Common myeloid progenitor, CD34-positive (primary cell): ENCODE data around the gene TNPO2.
"Not testable (repeated sequence)": the region's sequence is repeated elsewhere in the genome, so short reads cannot be mapped to it uniquely, and the experiment has no call there.

Source experiments
- CTCF ChIA-PET: fragments of 350-600 bp; sonication (Branson Sonifier 250); formaldehyde crosslinking; loops from one replicate; lab custom pipeline; 2021; ENCODE audit warnings: antibody characterized with exemption; lab: Charles Lee
- POLR2A ChIA-PET: fragments of 350-600 bp; sonication (Branson Sonifier 250); formaldehyde crosslinking; loops from one replicate; lab custom pipeline; 2021; ENCODE audit warnings: antibody characterized with exemption; lab: Charles Lee
- DNase-seq, 3 donors: peaks; one replicate each; pipeline versions ENCODE4 v3.0.0 to v3.0.0-alpha.2; 2013
- H3K27ac ChIP-seq, 2 experiments: 1 replicate in 1 of 2; 2 replicates in 1 of 2; pipeline ENCODE4 v1.7.0; 2013; ENCODE audit warnings: inconsistent platforms in 2 of 2, low read length in 2 of 2, mild to moderate bottlenecking in 2 of 2, low read depth in 1 of 2, moderate library complexity in 1 of 2; ENCODE audit not compliant: severe bottlenecking in 2 of 2, insufficient read depth in 1 of 2, poor library complexity in 1 of 2
- H3K27me3 ChIP-seq, 5 experiments: replicated peaks in 2 of 5; 1 replicate in 3 of 5; 2 replicates in 2 of 5; pipeline versions ENCODE4 v1.6.1 to v1.7.0; 2013; ENCODE audit warnings: low read length in 4 of 5, mild to moderate bottlenecking in 2 of 5, moderate library complexity in 2 of 5, inconsistent platforms in 1 of 5; ENCODE audit not compliant: insufficient read depth in 5 of 5, control insufficient read depth in 4 of 5
- H3K36me3 ChIP-seq, 4 experiments: 1 replicate in 2 of 4; 2 replicates in 2 of 4; pipeline versions ENCODE4 v1.6.1 to v1.7.0; 2013; ENCODE audit warnings: low read length in 3 of 4, control low read depth in 1 of 4, mild to moderate bottlenecking in 1 of 4; ENCODE audit not compliant: control insufficient read depth in 4 of 4, insufficient read depth in 4 of 4
- H3K4me1 ChIP-seq, 4 experiments: 1 replicate in 3 of 4; 2 replicates in 1 of 4; pipeline versions ENCODE4 v1.6.1 to v1.7.1; 2013; ENCODE audit warnings: low read length in 3 of 4, mild to moderate bottlenecking in 3 of 4, control low read depth in 1 of 4, inconsistent platforms in 1 of 4, moderate library complexity in 1 of 4; ENCODE audit not compliant: control insufficient read depth in 4 of 4, insufficient read depth in 4 of 4; ENCODE audit errors: control extremely low read depth in 1 of 4
- H3K4me3 ChIP-seq, 7 experiments: 1 replicate in 4 of 7; 2 replicates in 3 of 7; pipeline versions ENCODE4 v1.5.1 to v1.7.0; 2013; ENCODE audit warnings: mild to moderate bottlenecking in 7 of 7, low read length in 6 of 7, moderate library complexity in 6 of 7, inconsistent platforms in 2 of 7, low read depth in 2 of 7, control low read depth in 1 of 7; ENCODE audit not compliant: insufficient read depth in 4 of 7, control insufficient read depth in 1 of 7; ENCODE audit errors: extremely low read depth in 1 of 7
- H3K9me3 ChIP-seq, 5 experiments: 1 replicate in 4 of 5; 2 replicates in 1 of 5; pipeline versions ENCODE4 v1.6.1 to v1.7.1; 2013; ENCODE audit warnings: low read length in 4 of 5, mild to moderate bottlenecking in 2 of 5, inconsistent platforms in 1 of 5, low read depth in 1 of 5, moderate library complexity in 1 of 5; ENCODE audit not compliant: control insufficient read depth in 4 of 5, insufficient read depth in 2 of 5; ENCODE audit errors: control extremely low read depth in 1 of 5
- WGBS: methylation state at CpG from one replicate; pipeline ENCODE4 v1.1.5; 2013; ENCODE audit not compliant: insufficient coverage; 5-methylcytosine and 5-hydroxymethylcytosine counted together

The TNPO2 gene

DNA sequence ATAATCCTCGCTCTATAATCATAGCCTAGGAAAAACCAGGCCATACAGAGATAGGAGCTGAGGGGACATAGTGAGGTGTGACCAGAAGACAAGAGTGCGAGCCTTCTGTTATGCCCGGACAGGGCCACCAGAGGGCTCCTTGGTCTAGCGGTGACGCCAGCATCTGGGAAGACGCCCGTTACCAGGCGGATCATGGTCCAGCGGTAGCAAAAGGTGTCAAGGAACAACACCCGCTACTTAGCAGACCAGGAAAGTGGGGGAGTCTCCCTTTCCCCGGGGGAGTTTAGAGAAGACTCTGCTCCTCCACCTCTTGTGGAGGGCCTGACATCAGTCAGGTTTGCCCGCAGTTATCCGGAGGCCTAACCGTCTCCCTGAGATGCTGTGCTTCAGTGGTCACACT lies 11.7 kb downstream of the TNPO2 start:
- H3K4me3 ChIP-seq, H3K4me1 ChIP-seq, H3K27me3 ChIP-seq, POLR2A ChIA-PET, H3K27ac ChIP-seq, DNase-seq, H3K9me3 ChIP-seq: not testable (repeated sequence)
- CTCF ChIA-PET = interaction anchor here (43.3 kb wide), 1 partner anchor 48 kb away, joined by 776 read pairs; the partner anchor contains the start of genes BEST2 and HOOK2
- no CpG with 5 or more reads among the region's 14 CpGs for WGBS
- H3K36me3 ChIP-seq = peaks cover 18 to 79% (median 56%) of the 10 kb centered on the region in 4 experiments

DNA sequence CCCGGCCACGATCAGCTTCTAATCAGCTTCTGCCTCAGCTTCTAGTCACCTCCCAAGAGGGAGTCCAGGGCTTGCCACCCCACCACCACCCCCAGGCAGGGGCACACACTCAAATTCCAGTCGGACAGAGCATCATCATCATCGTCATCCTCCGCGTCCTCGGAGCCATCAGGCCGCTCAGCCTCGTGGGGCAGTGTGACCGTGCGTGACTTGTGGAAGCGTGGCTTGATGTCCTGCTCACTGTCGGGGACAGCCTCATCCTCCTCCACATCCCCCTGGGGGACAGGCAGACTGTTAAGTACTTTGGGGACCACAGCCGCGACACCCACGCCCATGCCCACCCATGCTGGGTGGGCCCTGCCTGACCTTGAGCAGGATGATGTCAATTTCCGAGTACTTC lies 12.5 kb downstream of the TNPO2 start:
- WGBS = 93% methylated on average over 13 of the region's 17 CpGs
- no peaks in the 10 kb centered on the region for H3K4me1 ChIP-seq
- ChIA-PET CTCF (interaction anchor here (1.4 to 43.3 kb wide), 2 partner anchors 34 to 49 kb away, joined by 5 to 776 read pairs; partner anchors contain the start of genes BEST2 and HOOK2), POLR2A (no interaction called here)
- peaks cover 16 to 82% (median 57%) of the 10 kb centered on the region in 4 experiments for H3K36me3 ChIP-seq
- H3K27me3 ChIP-seq = no peaks in the 10 kb centered on the region
- DNase-seq = no peak
- no peak overlapping the region for H3K27ac ChIP-seq
- H3K4me3 ChIP-seq = no peak overlapping the region
- H3K9me3 ChIP-seq = no peaks in the 10 kb centered on the region

DNA sequence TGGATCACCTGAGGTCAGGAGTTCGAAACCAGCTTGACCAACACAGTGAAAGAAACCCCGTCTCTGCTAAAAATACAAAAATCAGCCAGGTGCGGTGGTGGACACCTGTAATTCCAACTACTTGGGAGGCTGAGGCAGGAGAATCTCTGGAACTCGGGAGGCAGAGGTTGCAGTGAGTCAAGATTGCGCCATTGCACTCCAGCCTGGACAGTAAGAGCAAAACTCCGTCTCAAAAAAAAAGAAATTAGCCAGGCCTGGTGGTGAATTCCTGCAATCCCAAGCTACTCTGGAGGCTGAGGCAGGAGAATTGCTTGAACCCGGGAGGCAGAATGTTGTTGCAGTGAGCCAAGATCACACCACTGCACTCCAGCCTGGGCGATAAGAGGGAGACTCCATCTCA lies 15.1 kb downstream of the TNPO2 start:
- Histone ChIP-seq H3K4me1 (no peaks in the 10 kb centered on the region), H3K4me3 (no peak overlapping the region), H3K27me3 (no peaks in the 10 kb centered on the region), H3K27ac (no peak overlapping the region), H3K36me3 (peaks cover 20 to 79% (median 57%) of the 10 kb centered on the region in 4 experiments), H3K9me3 (no peaks in the 10 kb centered on the region)
- CTCF ChIA-PET = interaction anchor here (1.0 to 43.3 kb wide), 4 partner anchors 9 to 88 kb away, joined by 3 to 776 read pairs (median 8); partner anchors contain the start of genes BEST2 and HOOK2
- 98% methylated on average over 8 of the region's 8 CpGs for whole genome bisulfite sequencing
- no peak for DNase-seq
- POLR2A ChIA-PET = no interaction called here

DNA sequence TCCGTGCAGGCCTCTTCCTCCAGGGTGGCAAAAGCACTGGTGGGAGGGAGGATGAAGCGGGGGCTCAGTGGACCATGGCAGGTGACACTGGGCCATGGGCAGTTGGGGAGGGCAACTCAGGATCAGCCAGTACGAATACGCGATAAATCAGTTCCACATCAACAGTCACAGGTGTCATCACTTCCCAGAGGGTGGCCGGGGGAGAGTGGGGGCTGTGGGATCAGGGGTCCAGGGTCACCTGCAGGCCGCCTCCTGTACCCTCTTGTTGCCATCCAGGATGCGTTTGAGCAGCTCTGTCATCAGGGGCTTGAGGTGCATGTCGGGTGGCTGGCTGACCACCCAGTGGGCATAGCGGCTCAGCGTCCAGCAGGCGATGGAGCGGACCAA lies 17.4 kb downstream of the TNPO2 start:
- WGBS = 97% methylated on average over 13 of the region's 13 CpGs
- ChIA-PET CTCF (interaction anchor here (1.4 to 3.2 kb wide), 2 partner anchors 11 to 60 kb away, joined by 5 to 13 read pairs; no protein-coding TSS in a partner anchor), POLR2A (no interaction called here)
- Histone ChIP-seq H3K4me3 (no peak overlapping the region), H3K4me1 (no peaks in the 10 kb centered on the region), H3K9me3 (no peaks in the 10 kb centered on the region), H3K27ac (no peak overlapping the region), H3K27me3 (no peaks in the 10 kb centered on the region), H3K36me3 (peaks cover 20 to 85% (median 68%) of the 10 kb centered on the region in 4 experiments)
- DNase-seq = no peak

DNA sequence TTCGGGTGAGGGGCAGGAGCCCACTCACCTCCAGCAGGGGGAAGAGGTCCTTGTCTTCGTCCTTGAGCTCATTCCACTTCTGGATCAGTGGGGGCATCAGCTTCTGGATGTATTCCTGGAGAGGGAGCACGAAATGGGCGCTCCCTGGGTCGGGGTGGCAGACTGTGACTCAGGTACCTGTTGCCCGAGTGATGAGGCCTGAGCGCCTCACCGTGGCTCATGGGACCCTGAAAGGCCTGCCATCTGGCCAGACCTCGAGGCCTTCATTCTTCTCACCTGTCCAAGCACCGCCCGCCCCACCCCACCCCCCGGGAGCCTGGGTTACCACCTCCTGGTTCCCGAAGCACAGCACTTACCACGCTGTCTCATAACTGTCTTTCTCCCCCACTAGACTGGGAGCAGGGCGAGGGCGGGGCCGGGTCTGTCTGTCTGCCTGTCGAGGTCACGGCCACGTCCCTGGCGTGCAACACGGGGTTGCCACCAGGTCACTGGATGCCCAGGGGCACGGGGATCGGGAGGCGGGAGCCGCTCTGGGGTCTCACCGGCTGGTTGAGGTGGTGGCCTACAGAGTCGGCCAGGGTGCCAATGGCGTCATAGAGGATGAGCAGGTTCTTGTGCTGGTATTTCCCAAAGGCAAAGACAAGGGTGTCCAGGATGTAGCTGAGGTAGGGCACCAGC lies 17.9 kb downstream of the TNPO2 start:
- no peaks in the 10 kb centered on the region for H3K27me3 ChIP-seq
- ChIA-PET CTCF (interaction anchor here (1.4 to 3.2 kb wide), 2 partner anchors 11 to 60 kb away, joined by 5 to 13 read pairs; no protein-coding TSS in a partner anchor), POLR2A (no interaction called here)
- no peaks in the 10 kb centered on the region for H3K9me3 ChIP-seq
- H3K4me3 ChIP-seq = no peak overlapping the region
- no peak for DNase-seq
- 99% methylated on average over 24 of the region's 29 CpGs for WGBS
- peaks cover 20 to 87% (median 72%) of the 10 kb centered on the region in 4 experiments for H3K36me3 ChIP-seq
- H3K4me1 ChIP-seq = no peaks in the 10 kb centered on the region
- no peak overlapping the region for H3K27ac ChIP-seq

DNA sequence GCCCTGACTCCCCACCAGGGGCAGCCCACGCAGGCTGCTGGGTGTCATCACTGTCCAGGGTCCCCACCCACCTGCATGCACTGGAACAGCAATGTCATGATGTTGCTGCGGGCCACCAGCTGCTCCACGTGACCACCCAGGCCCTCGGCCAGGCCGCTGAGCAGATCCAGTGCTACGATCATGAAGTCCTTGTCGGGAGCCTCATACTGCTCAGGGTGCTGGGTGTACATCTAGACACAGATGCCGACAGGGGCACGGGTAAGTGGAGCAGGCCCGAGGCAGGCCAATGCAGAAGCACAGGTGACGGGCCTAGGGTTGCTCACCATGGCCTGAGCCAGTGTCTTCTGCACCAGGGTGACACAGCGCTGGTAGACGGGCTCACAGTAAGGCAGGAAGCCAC lies 18.6 kb downstream of the TNPO2 start:
- ChIA-PET CTCF (no interaction called here), POLR2A (no interaction called here)
- DNase-seq = no peak
- 99% methylated on average over 11 of the region's 13 CpGs for WGBS
- Histone ChIP-seq H3K36me3 (peaks cover 18 to 87% (median 70%) of the 10 kb centered on the region in 4 experiments), H3K27me3 (no peaks in the 10 kb centered on the region), H3K4me1 (no peaks in the 10 kb centered on the region), H3K4me3 (no peak overlapping the region), H3K27ac (no peak overlapping the region), H3K9me3 (no peaks in the 10 kb centered on the region)

DNA sequence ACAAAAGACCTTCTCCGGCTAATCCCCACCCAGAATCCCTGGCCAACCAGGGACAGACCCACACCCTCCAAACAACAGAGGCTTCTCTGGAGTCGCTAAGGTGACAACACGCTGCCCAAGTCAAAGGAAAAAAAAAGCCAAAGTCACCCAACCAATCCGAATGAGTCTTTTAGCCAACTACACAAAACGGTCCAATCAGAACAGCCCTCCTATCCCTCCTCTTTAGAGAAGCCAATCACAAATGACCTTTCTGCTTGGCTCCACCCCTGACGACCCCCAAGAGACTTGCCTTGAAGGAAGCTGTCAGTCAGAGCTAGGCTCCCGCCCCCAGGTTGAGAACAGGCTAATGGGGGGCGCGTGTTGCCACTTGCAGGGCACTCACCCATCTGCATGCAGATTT lies 20.7 kb downstream of the TNPO2 start:
- DNase-seq = peak; percentile 78 to 89 (median 89)
- no peaks in the 10 kb centered on the region for H3K27me3 ChIP-seq
- no peaks in the 10 kb centered on the region for H3K9me3 ChIP-seq
- H3K4me1 ChIP-seq = peaks cover 0 to 9% (median 4%) of the 10 kb centered on the region in 4 experiments
- POLR2A ChIA-PET = interaction anchor here (0.5 kb wide), 1 partner anchor 40 kb away, joined by 3 read pairs; no protein-coding TSS in a partner anchor
- CTCF ChIA-PET = interaction anchor here (0.7 to 1.5 kb wide), 3 partner anchors 14 to 54 kb away, joined by 3 to 4 read pairs (median 3); no protein-coding TSS in a partner anchor
- peak overlapping the region in 1 of 2 experiments; percentile 9 for H3K27ac ChIP-seq
- H3K4me3 ChIP-seq = no peak overlapping the region
- peaks cover 14 to 87% (median 65%) of the 10 kb centered on the region in 4 experiments for H3K36me3 ChIP-seq
- 87% methylated on average over 8 of the region's 9 CpGs for WGBS
